ENCODE measurements around the gene TLR4. TPM values are rescaled to one million over a fixed set of nuclear protein-coding genes. Genes with fewer than 3 reads are reported as not detected.

The TLR4 gene
- total and polyA plus RNA-seq, 9 of the 15 experiments (the other 6 are each of a cell fraction or from before 2014, with no cell fraction given): 0.02 TPM; not detected in 8

GRCh38 chr9:117672369-117672768 is 31.8 kb upstream of the TLR4 start (continued):
- TF ChIP-seq IRF9 (tag; IDR thresholded peaks at IDR 0.05): no peak

- no peaks in the 10 kb centered on the region for H3K27me3 ChIP-seq (ENCODE audit: control insufficient read depth in 2 of 2, insufficient read depth in 2 of 2, low read length in 2 of 2)
- no peaks in the 10 kb centered on the region for H4K20me1 ChIP-seq (replicated peaks; ENCODE audit: control insufficient read depth, insufficient read depth, low read length)
- H3K9me1 ChIP-seq (ENCODE audit: control insufficient read depth, insufficient read depth, low read length): no peaks in the 10 kb centered on the region
- H2AFZ ChIP-seq (ENCODE audit: low read depth, low read length): no peak overlapping the region
- BruUV-seq (replicated peaks): no TSS peak
- H3K4me2 ChIP-seq (ENCODE audit: insufficient read depth, low read length): no peak overlapping the region
- H3K4me1 ChIP-seq (replicated peaks in 1 of 2; ENCODE audit: control insufficient read depth in 2 of 2, insufficient read depth in 2 of 2, low read length in 2 of 2): no peaks in the 10 kb centered on the region
- ChIA-PET CTCF (ENCODE audit: low intra/inter-chr PET ratio) (no interaction called here), POLR2A (no interaction called here)
- intact Hi-C loops (cut with micrococcal nuclease): no loop called here
- no peaks in the 10 kb centered on the region for H3K79me2 ChIP-seq (ENCODE audit: control insufficient read depth, insufficient read depth, low read length)
- no peak for ATAC-seq
- in situ Hi-C loops (cut with MboI): no loop called here
- no peak for DNase-seq (ENCODE audit: extremely low read depth in 1 of 4, low spot score in 3 of 4)
- no peak overlapping the region for H3K9ac ChIP-seq (ENCODE audit: insufficient read depth in 1 of 2, low read depth in 2 of 2, low read length in 2 of 2)
- H3K27ac ChIP-seq (ENCODE audit: extremely low read depth, low read depth, low read length): no peak overlapping the region
- H3K4me3 ChIP-seq: no peak overlapping the region
- FAIRE-seq: no peak
- no peaks in the 10 kb centered on the region for H3K9me3 ChIP-seq (replicated peaks; ENCODE audit: control insufficient read depth, insufficient read depth, low read depth, low read length)
- H3K36me3 ChIP-seq (ENCODE audit: control insufficient read depth, insufficient read depth, low read length): no peaks in the 10 kb centered on the region
- no peak for TF ChIP-seq CLOCK (CRISPR knock-in tag; IDR thresholded peaks at IDR 0.05; ENCODE audit: borderline replicate concordance)
- no peak for TF ChIP-seq MNT (conservative IDR thresholded peaks at IDR 0.05)
- TF ChIP-seq MCM3 (IDR thresholded peaks at IDR 0.05): no peak
- no peak for TF ChIP-seq CBX5 (IDR thresholded peaks at IDR 0.05; ENCODE audit: borderline replicate concordance, low read depth)
- TF ChIP-seq HMG20A (CRISPR knock-in tag; conservative IDR thresholded peaks at IDR 0.05): no peak
- no peak for TF ChIP-seq ZNF609 (CRISPR knock-in tag; IDR thresholded peaks at IDR 0.05; ENCODE audit: borderline replicate concordance)
- no peak for TF ChIP-seq POLR2AphosphoS5 (IDR thresholded peaks at IDR 0.05; ENCODE audit: control insufficient read depth, insufficient read depth, low read depth, low read length)
- no peak for TF ChIP-seq BHLHE40 (IDR thresholded peaks at IDR 0.05; ENCODE audit: low read length)
- TF ChIP-seq SP1 (CRISPR knock-in tag; IDR thresholded peaks at IDR 0.05): no peak
- TF ChIP-seq CEBPB (tag; IDR thresholded peaks at IDR 0.05): no peak
- TF ChIP-seq HNRNPK (IDR thresholded peaks at IDR 0.05; ENCODE audit: low read depth, low read length, poor library complexity, severe bottlenecking): no peak
Measured at GRCh38 chr9:117677572-117677971, 26.6 kb upstream of the TLR4 start.

All from K562 (cell line).